Retinal pigment epithelial cell (primary cell): ENCODE data around the gene PCDH10.
A peak's percentile ranks its signal among the peaks of the same experiment; 100 is the strongest.

ENCODE experiments used
- DNase-seq: peaks from one replicate; pipeline ENCODE4 v3.0.0-alpha.2; 2010; ENCODE audit warnings: low read depth
- H3K4me3 ChIP-seq: 2 replicates; pipeline ENCODE4 v1.5.1; 2011; ENCODE audit warnings: mild to moderate bottlenecking, low read length, control low read depth, moderate library complexity
- CTCF ChIP-seq: conservative IDR thresholded peaks from 2 replicates; pipeline ENCODE4 v1.5.1; 2011; ENCODE audit warnings: low read depth, low read length, control low read depth, inconsistent platforms

Gene PCDH10

GRCh38 chr4:133148690-133149363 is at the start of gene PCDH10:
Gene PCDH10, plus strand, starts transcription at chr4:133149294. Its CDS starts 847 bp downstream, at chr4:133150141.
- DNase-seq: peak; percentile 91
- H3K4me3 ChIP-seq: peak within 1 kb of the TSS; percentile 73
- TF ChIP-seq CTCF: no peak

- no peak overlapping the region for H3K4me3 ChIP-seq
- no peak for TF ChIP-seq CTCF
- DNase-seq: peak; percentile 26
These were observed 47.1 kb upstream of the PCDH10 start for GRCh38 chr4:133102043-133102442.

GRCh38 chr4:133102612-133103409 is 46.3 kb upstream of the PCDH10 start:
- H3K4me3 ChIP-seq: no peak overlapping the region
- no peak for DNase-seq
- no peak for TF ChIP-seq CTCF

GRCh38 chr4:133112641-133113040 is 36.5 kb upstream of the PCDH10 start:
- H3K4me3 ChIP-seq: no peak overlapping the region
- DNase-seq: no peak
- no peak for TF ChIP-seq CTCF

- no peak for DNase-seq
- no peak overlapping the region for H3K4me3 ChIP-seq
- TF ChIP-seq CTCF: no peak
These were observed 24.3 kb upstream of the PCDH10 start for GRCh38 chr4:133124746-133125145.

- TF ChIP-seq CTCF: no peak
- no peak for DNase-seq
- no peak overlapping the region for H3K4me3 ChIP-seq
These were observed 21.6 kb upstream of the PCDH10 start for GRCh38 chr4:133127500-133127899.

GRCh38 chr4:133129237-133129636 is 19.9 kb upstream of the PCDH10 start:
- DNase-seq: no peak
- TF ChIP-seq CTCF: no peak
- no peak overlapping the region for H3K4me3 ChIP-seq
